H1 (cell line): Measurements from ENCODE around the gene RTN4RL1. TPM values are rescaled to one million over a fixed set of nuclear protein-coding genes. Genes with fewer than 3 reads are reported as not detected.

ENCODE experiments used
- CTCF ChIA-PET: fragments of 300-600 bp; sonication (Branson Sonifier 250); formaldehyde crosslinking; loops from one replicate; lab custom pipeline; 2021; ENCODE audit not compliant: partially characterized antibody; lab: Charles Lee
- POLR2A ChIA-PET: fragments of 300-600 bp; sonication (Branson Sonifier 250); formaldehyde crosslinking; loops from one replicate; lab custom pipeline; 2021; ENCODE audit warnings: inconsistent platforms; ENCODE audit not compliant: partially characterized antibody; lab: Charles Lee
- DNase-seq, 2 experiments: peaks; one replicate each; pipeline versions ENCODE4 v3.0.0 to v3.0.0-alpha.2; 2010 to 2022; ENCODE audit warnings: low spot score in 2 of 2, low read depth in 1 of 2, mixed read lengths in 1 of 2
- FAIRE-seq: peaks from 2 replicates; lab custom pipeline; 2011; peaks lifted over from hg19 to GRCh38; lab: Jason Lieb, UNC
- H2AFZ ChIP-seq: 2 replicates; pipeline ENCODE4 v1.8.1; 2012; ENCODE audit warnings: low read length, inconsistent platforms
- H2AK5ac ChIP-seq: 2 replicates; pipeline ENCODE4 v1.6.1; 2013; ENCODE audit warnings: low read depth, low read length
- H2BK120ac ChIP-seq: replicated peaks from 2 replicates; pipeline ENCODE3; 2013; ENCODE audit warnings: low read depth, low read length, inconsistent platforms
- H2BK12ac ChIP-seq: 2 replicates; pipeline ENCODE4 v1.6.1; 2013; ENCODE audit warnings: low read depth, low read length
- H2BK15ac ChIP-seq: 2 replicates; pipeline ENCODE4 v1.6.1; 2013; ENCODE audit warnings: low read length
- H2BK20ac ChIP-seq: 2 replicates; pipeline ENCODE4 v1.6.1; 2013; ENCODE audit warnings: low read length
- H2BK5ac ChIP-seq: 2 replicates; pipeline ENCODE4 v1.6.1; 2013; ENCODE audit warnings: low read depth, low read length
- H3K14ac ChIP-seq: 2 replicates; pipeline ENCODE4 v1.6.1; 2013; ENCODE audit warnings: inconsistent platforms; ENCODE audit not compliant: insufficient read length
- H3K18ac ChIP-seq: 2 replicates; pipeline ENCODE4 v1.6.1; 2013; ENCODE audit warnings: low read length; ENCODE audit errors: extremely low read depth
- H3K23ac ChIP-seq: 2 replicates; pipeline ENCODE4 v1.6.1; 2013; ENCODE audit warnings: inconsistent platforms; ENCODE audit not compliant: insufficient read length
- H3K23me2 ChIP-seq: 2 replicates; pipeline ENCODE4 v1.6.1; 2013; ENCODE audit warnings: low read depth, low read length
- H3K27ac ChIP-seq: 2 replicates; pipeline ENCODE4 v1.6.1; 2011; ENCODE audit warnings: low read depth, low read length, inconsistent platforms
- H3K27me3 ChIP-seq, 4 experiments: replicated peaks in 1 of 4; 1 replicate in 1 of 4; 2 replicates in 3 of 4; pipeline versions ENCODE4 v1.6.1 to v1.8.1; 2011 to 2013; ENCODE audit warnings: low read length in 3 of 4, mild to moderate bottlenecking in 3 of 4, inconsistent platforms in 2 of 4, mixed read lengths in 2 of 4, moderate library complexity in 1 of 4; ENCODE audit not compliant: control insufficient read depth in 3 of 4, insufficient read depth in 3 of 4; ENCODE audit errors: extremely low read depth in 1 of 4
- H3K36me3 ChIP-seq, 4 experiments: 2 replicates each; pipeline versions ENCODE4 v1.6.1 to v1.8.1; 2011 to 2013; ENCODE audit warnings: mild to moderate bottlenecking in 4 of 4, low read length in 3 of 4, moderate library complexity in 2 of 4, control low read depth in 1 of 4, inconsistent platforms in 1 of 4; ENCODE audit not compliant: insufficient read depth in 4 of 4, control insufficient read depth in 2 of 4
- H3K4ac ChIP-seq: replicated peaks from 2 replicates; pipeline ENCODE3; 2013; ENCODE audit warnings: low read length, low read depth, mixed read lengths, inconsistent platforms; ENCODE audit not compliant: insufficient read length
- H3K4me1 ChIP-seq, 4 experiments: replicated peaks in 1 of 4; 1 replicate in 1 of 4; 2 replicates in 3 of 4; pipeline versions ENCODE4 v1.6.1 to v1.8.1; 2011 to 2013; ENCODE audit warnings: low read length in 3 of 4, inconsistent platforms in 2 of 4, mixed read lengths in 1 of 4; ENCODE audit not compliant: insufficient read depth in 4 of 4, control insufficient read depth in 3 of 4
- H3K4me2 ChIP-seq, 2 experiments: 2 replicates each; pipeline versions ENCODE4 v1.6.1 to v1.8.1; 2011 to 2013; ENCODE audit warnings: low read depth in 2 of 2, low read length in 2 of 2, control low read depth in 1 of 2, inconsistent platforms in 1 of 2, mild to moderate bottlenecking in 1 of 2; ENCODE audit not compliant: insufficient read depth in 1 of 2
- H3K4me3 ChIP-seq, 4 experiments: fragments of 200-600, 300-600 bp in 1 of 4; sonication (generic), shearing (Covaris generic), sonication (Bioruptor Twin) in 1 of 4; 2 replicates each; pipeline versions ENCODE4 v1.5.1 to v1.8.1; 2011 to 2016; ENCODE audit warnings: low read length in 4 of 4, low read depth in 3 of 4, control low read depth in 2 of 4, inconsistent platforms in 2 of 4, mild to moderate bottlenecking in 2 of 4, mixed read lengths in 1 of 4, moderate library complexity in 1 of 4; ENCODE audit not compliant: insufficient read depth in 2 of 4; ENCODE audit errors: extremely low read depth in 1 of 4
- H3K56ac ChIP-seq: replicated peaks from 2 replicates; pipeline ENCODE3; 2013; ENCODE audit warnings: low read depth, mild to moderate bottlenecking, mixed read lengths, low read length, inconsistent platforms; ENCODE audit not compliant: insufficient read length
- H3K79me1 ChIP-seq: 2 replicates; pipeline ENCODE4 v1.6.1; 2013; ENCODE audit warnings: low read depth, low read length, control low read depth
- H3K79me2 ChIP-seq, 2 experiments: 2 replicates each; pipeline versions ENCODE4 v1.6.1 to v1.8.1; 2012 to 2013; ENCODE audit warnings: low read length in 2 of 2, mild to moderate bottlenecking in 2 of 2, inconsistent platforms in 1 of 2; ENCODE audit not compliant: insufficient read depth in 2 of 2, control insufficient read depth in 1 of 2
- H3K9ac ChIP-seq, 4 experiments: replicated peaks in 1 of 4; 1 replicate in 1 of 4; 2 replicates in 3 of 4; pipeline versions ENCODE4 v1.6.1 to v1.8.1; 2011 to 2013; ENCODE audit warnings: low read depth in 3 of 4, low read length in 3 of 4, control low read depth in 2 of 4, mild to moderate bottlenecking in 2 of 4, moderate library complexity in 2 of 4, inconsistent platforms in 1 of 4; ENCODE audit errors: extremely low read depth in 1 of 4
- H3K9me3 ChIP-seq, 2 experiments: 2 replicates each; pipeline versions ENCODE4 v1.6.1 to v1.8.1; 2012 to 2013; ENCODE audit warnings: mild to moderate bottlenecking in 2 of 2, moderate library complexity in 2 of 2, control low read depth in 1 of 2, inconsistent platforms in 1 of 2, low read depth in 1 of 2, low read length in 1 of 2, mixed read lengths in 1 of 2; ENCODE audit not compliant: insufficient read depth in 2 of 2
- H4K20me1 ChIP-seq, 2 experiments: replicated peaks in 1 of 2; 2 replicates each; pipeline versions ENCODE3 to v1.8.1; 2011 to 2013; ENCODE audit warnings: inconsistent platforms in 2 of 2, low read length in 2 of 2, mild to moderate bottlenecking in 1 of 2; ENCODE audit not compliant: insufficient read depth in 2 of 2, control insufficient read depth in 1 of 2
- H4K5ac ChIP-seq: 2 replicates; pipeline ENCODE4 v1.6.1; 2013; ENCODE audit warnings: low read length, low read depth, mixed read lengths, inconsistent platforms; ENCODE audit not compliant: insufficient read length
- H4K8ac ChIP-seq: 2 replicates; pipeline ENCODE4 v1.8.0; 2013; ENCODE audit warnings: mild to moderate bottlenecking, moderate library complexity, low read length, inconsistent platforms; ENCODE audit not compliant: insufficient read depth; ENCODE audit errors: extremely low read depth
- H4K91ac ChIP-seq: replicated peaks from 2 replicates; pipeline ENCODE3; 2013; ENCODE audit warnings: low read length, mixed read lengths, inconsistent platforms; ENCODE audit not compliant: insufficient read length
- ASH2L ChIP-seq: fragments of 200-600, 300-600 bp; sonication (generic); IDR thresholded peaks from one replicate; pipeline ENCODE4 v1.7.1; 2017; ENCODE audit warnings: low read length
- BACH1 ChIP-seq: IDR thresholded peaks from 2 replicates; pipeline ENCODE4 v1.6.1; 2012; ENCODE audit warnings: low read length, improper control_type of control experiment
- BCL11A ChIP-seq, 2 experiments: IDR thresholded peaks; one replicate each; pipeline ENCODE4 v1.6.1; 2011; ENCODE audit warnings: low read depth in 2 of 2, low read length in 2 of 2, mild to moderate bottlenecking in 2 of 2
- CBX5 ChIP-seq: fragments of 300-800, 300-1000 bp; sonication (generic); IDR thresholded peaks from 2 replicates; pipeline ENCODE4 v1.7.1; 2016; ENCODE audit warnings: antibody characterized with exemption, low read length, low read depth
- CEBPB ChIP-seq: IDR thresholded peaks from 2 replicates; pipeline ENCODE4 v1.6.1; 2012; ENCODE audit warnings: low read depth, low read length
- CHD1 ChIP-seq: IDR thresholded peaks from 2 replicates; pipeline ENCODE4 v1.6.1; 2012; ENCODE audit warnings: low read depth, low read length, improper control_type of control experiment
- EGR1 ChIP-seq: IDR thresholded peaks from 2 replicates; pipeline ENCODE4 v1.6.1; 2011; ENCODE audit warnings: low read depth, low read length, borderline replicate concordance
- HDAC6 ChIP-seq: IDR thresholded peaks from one replicate; pipeline ENCODE4 v1.7.1; 2012; ENCODE audit warnings: low read depth, mild to moderate bottlenecking, inconsistent platforms, low read length, moderate library complexity
- NANOG ChIP-seq: IDR thresholded peaks from 2 replicates; pipeline ENCODE4 v1.6.1; 2011; ENCODE audit warnings: low read length, low read depth, mild to moderate bottlenecking, inconsistent platforms; ENCODE audit not compliant: insufficient read depth, poor library complexity, severe bottlenecking
- RBBP5 ChIP-seq: IDR thresholded peaks from 2 replicates; pipeline ENCODE4 v1.7.1; 2012; ENCODE audit warnings: low read depth, mild to moderate bottlenecking, inconsistent platforms, low read length, moderate library complexity, borderline replicate concordance
- RXRA ChIP-seq: IDR thresholded peaks from 2 replicates; pipeline ENCODE4 v1.6.1; 2011; ENCODE audit warnings: low read depth, mild to moderate bottlenecking, low read length, moderate library complexity; ENCODE audit not compliant: insufficient read depth
- TAF7 ChIP-seq: optimal IDR thresholded peaks from 2 replicates; pipeline ENCODE3; 2011; ENCODE audit warnings: low read depth, mild to moderate bottlenecking, inconsistent platforms, low read length, moderate library complexity, borderline replicate concordance
- ZNF274 ChIP-seq: IDR thresholded peaks from 2 replicates; pipeline ENCODE4 v1.7.0; 2012; ENCODE audit warnings: low read length, borderline replicate concordance; ENCODE audit errors: extremely low read depth
- WGBS, 2 experiments: shearing (Covaris generic) in 1 of 2; methylation state at CpG; one replicate each; pipeline versions ENCODE4 v1.1.6 to v1.1.7; 2013 to 2015; ENCODE audit warnings: low lambda C conversion rate in 2 of 2, mixed read lengths in 2 of 2, inconsistent platforms in 1 of 2, low coverage in 1 of 2, missing lambda C conversion rate in 1 of 2; ENCODE audit not compliant: insufficient replicate concordance in 2 of 2, insufficient coverage in 1 of 2, insufficient read length in 1 of 2; ENCODE audit errors: extremely low coverage in 1 of 2, missing lambda C conversion rate in 1 of 2; 5-methylcytosine and 5-hydroxymethylcytosine counted together
- polyA plus RNA-seq, 7 experiments: library from polyadenylated mRNA; depleted of rRNA in 3 of 7; stranded (reverse) in 5 of 7; unstranded in 2 of 7; fragments of >200 nt in 5 of 7; fragments of 200-250 nt in 2 of 7; gene quantifications; 1 replicate in 5 of 7; 2 replicates in 1 of 7; 4 replicates in 1 of 7; pipeline versions ENCODE4 v1.2.1 to v1.2.3, GENCODE V29; 2011 to 2013; ENCODE audit warnings: missing spikeins in 2 of 7, mixed read lengths in 2 of 7
- total RNA-seq: library from RNA; stranded (reverse); fragmentation: NEBNext Ultra II Directional; extraction: Animal tissue kit (Norgen Biotek cat#: 25700); gene quantifications from 2 replicates; pipeline ENCODE4 v1.2.1, GENCODE V29; 2021
- TF ChIP-seq, protein P1 (sequence below): IDR thresholded peaks from 2 replicates; pipeline ENCODE4 v1.6.1; 2012; ENCODE audit warnings: inconsistent platforms

The RTN4RL1 gene
- total and polyA plus RNA-seq, 2 of the 8 experiments (the other 6 are each of a cell fraction or from before 2014, with no cell fraction given): 0.09 TPM; not detected in 1

DNA sequence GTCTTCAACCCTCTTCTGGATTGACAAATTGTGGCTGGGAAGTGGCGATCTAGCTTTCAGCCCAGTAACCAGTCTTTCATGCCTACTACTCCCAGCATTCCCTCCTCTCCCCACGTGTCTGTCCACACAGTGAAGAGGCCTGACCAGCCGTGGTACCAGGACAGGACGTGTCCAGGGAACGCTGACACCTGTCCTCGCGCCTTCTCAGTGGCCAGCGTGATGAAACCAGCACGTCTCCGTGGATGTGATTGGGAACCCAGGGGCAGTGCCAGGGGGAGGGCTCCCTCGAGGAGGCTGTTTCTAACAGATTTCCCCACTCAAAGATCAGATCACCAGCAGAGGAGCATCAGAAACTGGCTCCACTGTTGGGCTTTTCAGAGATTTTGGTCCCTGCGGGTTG lies 126.3 kb downstream of the RTN4RL1 start:
- Histone ChIP-seq H3K56ac (no peak overlapping the region), H3K14ac (no peak overlapping the region), H4K5ac (no peak overlapping the region), H4K91ac (no peak overlapping the region), H2AK5ac (no peak overlapping the region), H3K9ac (no peak overlapping the region), H2BK120ac (no peak overlapping the region), H2BK15ac (no peak overlapping the region), H3K23me2 (no peaks in the 10 kb centered on the region), H3K79me1 (no peaks in the 10 kb centered on the region), H2BK20ac (no peak overlapping the region), H3K27ac (no peak overlapping the region), H3K36me3 (peaks cover 10 to 41% (median 28%) of the 10 kb centered on the region in 4 experiments), H3K18ac (no peak overlapping the region), H3K23ac (no peak overlapping the region), H3K27me3 (peaks cover 0 to under 1% (median 0%) of the 10 kb centered on the region in 4 experiments; a peak in 1 of 7 replicates), H4K8ac (no peak overlapping the region), H3K4me2 (no peak overlapping the region), H3K4me3 (no peak overlapping the region), H2BK12ac (no peak overlapping the region), H2BK5ac (no peak overlapping the region), H3K9me3 (no peaks in the 10 kb centered on the region), H3K79me2 (no peaks in the 10 kb centered on the region), H3K4me1 (no peaks in the 10 kb centered on the region), H4K20me1 (peaks cover 5 to 6% of the 10 kb centered on the region in 2 experiments), H2AFZ (no peak overlapping the region), H3K4ac (no peak overlapping the region)
- DNase-seq: no peak
- ChIA-PET POLR2A (interaction anchor here (0.7 kb wide), 1 partner anchor 221 kb away, joined by 3 read pairs; no protein-coding TSS in a partner anchor), CTCF (interaction anchor here (0.6 kb wide), 1 partner anchor 43 kb away, joined by 3 read pairs; no protein-coding TSS in a partner anchor)
- no peak for FAIRE-seq
- WGBS, 2 experiments: 95% methylated on average over 12 of the region's 12 CpGs; no CpG with 5 or more reads in 1 of the 2 experiments
- no peak for TF ChIP-seq ASH2L
- no peak for TF ChIP-seq CEBPB
- no peak for TF ChIP-seq EGR1
- TF ChIP-seq ZNF274: no peak
- no peak for TF ChIP-seq CHD1
- no peak for TF ChIP-seq HDAC6
- no peak for TF ChIP-seq NANOG
- no peak for TF ChIP-seq BCL11A (IDR thresholded peaks at IDR 0.05; ENCODE audit: low read depth in 2 of 2, low read length in 2 of 2)
- TF ChIP-seq CBX5: no peak
- TF ChIP-seq RXRA: no peak
- TF ChIP-seq RBBP5: no peak
- TF ChIP-seq TAF7: no peak
- TF ChIP-seq BACH1: no peak
- TF ChIP-seq, protein P1, sequence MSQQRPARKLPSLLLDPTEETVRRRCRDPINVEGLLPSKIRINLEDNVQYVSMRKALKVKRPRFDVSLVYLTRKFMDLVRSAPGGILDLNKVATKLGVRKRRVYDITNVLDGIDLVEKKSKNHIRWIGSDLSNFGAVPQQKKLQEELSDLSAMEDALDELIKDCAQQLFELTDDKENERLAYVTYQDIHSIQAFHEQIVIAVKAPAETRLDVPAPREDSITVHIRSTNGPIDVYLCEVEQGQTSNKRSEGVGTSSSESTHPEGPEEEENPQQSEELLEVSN: no peak
